HL-60 (cell line): ENCODE data around the gene MAPKAPK3.

Experiments
- CTCF ChIP-seq: IDR thresholded peaks from one replicate; pipeline ENCODE4 v1.5.1; 2011; ENCODE audit warnings: low read length, control low read depth, inconsistent platforms; ENCODE audit not compliant: insufficient read depth
- GABPA ChIP-seq: IDR thresholded peaks from 2 replicates; pipeline ENCODE4 v1.6.1; 2012; ENCODE audit warnings: low read depth
- POLR2AphosphoS5 ChIP-seq: IDR thresholded peaks from 2 replicates; pipeline ENCODE4 v1.6.1; 2012; ENCODE audit warnings: low read depth
- TF ChIP-seq, protein P1 (sequence below): IDR thresholded peaks from 2 replicates; pipeline ENCODE4 v1.6.1; 2012; ENCODE audit warnings: low read depth; ENCODE audit not compliant: insufficient replicate concordance

GRCh38 chr3:50572801-50573371 is 44.1 kb upstream of the MAPKAPK3 start:
- TF ChIP-seq CTCF (no peak), POLR2AphosphoS5 (no peak), GABPA (no peak)
- TF ChIP-seq, protein P1, sequence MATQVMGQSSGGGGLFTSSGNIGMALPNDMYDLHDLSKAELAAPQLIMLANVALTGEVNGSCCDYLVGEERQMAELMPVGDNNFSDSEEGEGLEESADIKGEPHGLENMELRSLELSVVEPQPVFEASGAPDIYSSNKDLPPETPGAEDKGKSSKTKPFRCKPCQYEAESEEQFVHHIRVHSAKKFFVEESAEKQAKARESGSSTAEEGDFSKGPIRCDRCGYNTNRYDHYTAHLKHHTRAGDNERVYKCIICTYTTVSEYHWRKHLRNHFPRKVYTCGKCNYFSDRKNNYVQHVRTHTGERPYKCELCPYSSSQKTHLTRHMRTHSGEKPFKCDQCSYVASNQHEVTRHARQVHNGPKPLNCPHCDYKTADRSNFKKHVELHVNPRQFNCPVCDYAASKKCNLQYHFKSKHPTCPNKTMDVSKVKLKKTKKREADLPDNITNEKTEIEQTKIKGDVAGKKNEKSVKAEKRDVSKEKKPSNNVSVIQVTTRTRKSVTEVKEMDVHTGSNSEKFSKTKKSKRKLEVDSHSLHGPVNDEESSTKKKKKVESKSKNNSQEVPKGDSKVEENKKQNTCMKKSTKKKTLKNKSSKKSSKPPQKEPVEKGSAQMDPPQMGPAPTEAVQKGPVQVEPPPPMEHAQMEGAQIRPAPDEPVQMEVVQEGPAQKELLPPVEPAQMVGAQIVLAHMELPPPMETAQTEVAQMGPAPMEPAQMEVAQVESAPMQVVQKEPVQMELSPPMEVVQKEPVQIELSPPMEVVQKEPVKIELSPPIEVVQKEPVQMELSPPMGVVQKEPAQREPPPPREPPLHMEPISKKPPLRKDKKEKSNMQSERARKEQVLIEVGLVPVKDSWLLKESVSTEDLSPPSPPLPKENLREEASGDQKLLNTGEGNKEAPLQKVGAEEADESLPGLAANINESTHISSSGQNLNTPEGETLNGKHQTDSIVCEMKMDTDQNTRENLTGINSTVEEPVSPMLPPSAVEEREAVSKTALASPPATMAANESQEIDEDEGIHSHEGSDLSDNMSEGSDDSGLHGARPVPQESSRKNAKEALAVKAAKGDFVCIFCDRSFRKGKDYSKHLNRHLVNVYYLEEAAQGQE = no peak
